Panc1 (cell line): ENCODE data around the gene ASMTL. TPM values are rescaled to one million over a fixed set of nuclear protein-coding genes. Genes with fewer than 3 reads are reported as not detected.
A peak's percentile ranks its signal among the peaks of the same experiment; 100 is the strongest.

ENCODE experiments used
- ATAC-seq: fragments of 200-7000 bp; cut with Tn5 transposase; 2 replicates; pipeline ENCODE4 v1.9.1; 2020; ENCODE audit warnings: mild to moderate bottlenecking, moderate library complexity
- BruUV-seq: library from RNA; stranded (reverse); fragments of 400-500 nt; replicated peaks from 2 replicates; lab custom pipeline; 2021; lab: Mats Ljungman, UMichigan
- CTCF ChIA-PET: fragments of 300-600 bp; sonication (Branson Sonifier 250); formaldehyde crosslinking; loops from one replicate; lab custom pipeline; 2022; ENCODE audit warnings: antibody characterized with exemption; lab: Charles Lee
- POLR2A ChIA-PET: fragments of 300-600 bp; sonication (Branson Sonifier 250); formaldehyde crosslinking; loops from one replicate; lab custom pipeline; 2022; ENCODE audit warnings: antibody characterized with exemption; lab: Charles Lee
- DNase-seq: peaks from one replicate; pipeline ENCODE4 v3.0.0-alpha.2; 2010; ENCODE audit warnings: low read depth, low spot score
- H3K27ac ChIP-seq: 2 replicates; pipeline ENCODE4 v1.5.1; 2011; ENCODE audit warnings: mild to moderate bottlenecking, low read length, inconsistent platforms
- H3K27me3 ChIP-seq: fragments of 200-500 bp; sonication (Bioruptor generic); 2 replicates; pipeline ENCODE4 v1.6.0; 2014; ENCODE audit warnings: low read length, inconsistent platforms; ENCODE audit not compliant: control insufficient read depth, insufficient read depth
- H3K36me3 ChIP-seq: fragments of 200-500 bp; sonication (Bioruptor generic); 2 replicates; pipeline ENCODE4 v1.5.1; 2014; ENCODE audit warnings: inconsistent platforms, mild to moderate bottlenecking, low read length, moderate library complexity; ENCODE audit not compliant: control insufficient read depth, insufficient read depth
- H3K4me1 ChIP-seq: 2 replicates; pipeline ENCODE4 v1.5.1; 2011; ENCODE audit warnings: inconsistent platforms, mild to moderate bottlenecking, low read length, moderate library complexity; ENCODE audit not compliant: control insufficient read depth, insufficient read depth
- H3K4me3 ChIP-seq, 2 experiments: 2 replicates each; pipeline ENCODE4 v1.5.1; 2011 to 2012; ENCODE audit warnings: low read depth in 2 of 2, low read length in 2 of 2, mild to moderate bottlenecking in 2 of 2, inconsistent platforms in 1 of 2, moderate library complexity in 1 of 2
- H3K9me3 ChIP-seq: fragments of 200-500 bp; sonication (Bioruptor generic); 2 replicates; pipeline ENCODE4 v1.5.1; 2014; ENCODE audit warnings: low read depth, mild to moderate bottlenecking, inconsistent platforms, low read length, moderate library complexity; ENCODE audit not compliant: control insufficient read depth, insufficient read depth
- POLR2AphosphoS5 ChIP-seq: IDR thresholded peaks from 2 replicates; pipeline ENCODE4 v1.6.1; 2012; ENCODE audit warnings: mild to moderate bottlenecking, low read depth, low read length, moderate library complexity
- SIN3A ChIP-seq: IDR thresholded peaks from 2 replicates; pipeline ENCODE4 v1.6.1; 2012; ENCODE audit warnings: low read depth, mild to moderate bottlenecking, low read length, moderate library complexity, borderline replicate concordance; ENCODE audit not compliant: insufficient read depth
- TCF7L2 ChIP-seq: IDR thresholded peaks from 2 replicates; pipeline ENCODE4 v1.6.1; 2011; ENCODE audit warnings: mild to moderate bottlenecking, low read depth, low read length, inconsistent platforms
- in situ Hi-C: cut with HindIII; loops from 2 replicates; pipeline ENCODE4 v1.10.0; 2016; ENCODE audit warnings: low sequenced_read_pairs, low pct_unique_long_range_greater_than_20kb
- intact Hi-C: fragments of 100-400 bp; cut with micrococcal nuclease; formaldehyde crosslinking; loops from one replicate; pipeline ENCODE4 v1.10.0; 2022; ENCODE audit not compliant: unreplicated experiment
- total RNA-seq: library from RNA; stranded (reverse); gene quantifications from one replicate; pipeline ENCODE4 v1.2.1, GENCODE V29; 2021; ENCODE audit not compliant: unreplicated experiment
- TF ChIP-seq, protein P1 (sequence below): fragments of 450-650 bp; IDR thresholded peaks from 2 replicates; pipeline ENCODE4 v1.5.1; 2017; ENCODE audit warnings: mild to moderate bottlenecking
- TF ChIP-seq, protein P2 (sequence below), 2 experiments: IDR thresholded peaks; 2 replicates each; pipeline ENCODE4 v1.6.1; 2011 to 2012; ENCODE audit warnings: low read depth in 2 of 2, control low read depth in 1 of 2, low read length in 1 of 2, mild to moderate bottlenecking in 1 of 2, moderate library complexity in 1 of 2; ENCODE audit not compliant: insufficient read depth in 1 of 2

The ASMTL gene
- total RNA-seq, 1 experiment from 2014 or later, result 16.5 TPM

DNA sequence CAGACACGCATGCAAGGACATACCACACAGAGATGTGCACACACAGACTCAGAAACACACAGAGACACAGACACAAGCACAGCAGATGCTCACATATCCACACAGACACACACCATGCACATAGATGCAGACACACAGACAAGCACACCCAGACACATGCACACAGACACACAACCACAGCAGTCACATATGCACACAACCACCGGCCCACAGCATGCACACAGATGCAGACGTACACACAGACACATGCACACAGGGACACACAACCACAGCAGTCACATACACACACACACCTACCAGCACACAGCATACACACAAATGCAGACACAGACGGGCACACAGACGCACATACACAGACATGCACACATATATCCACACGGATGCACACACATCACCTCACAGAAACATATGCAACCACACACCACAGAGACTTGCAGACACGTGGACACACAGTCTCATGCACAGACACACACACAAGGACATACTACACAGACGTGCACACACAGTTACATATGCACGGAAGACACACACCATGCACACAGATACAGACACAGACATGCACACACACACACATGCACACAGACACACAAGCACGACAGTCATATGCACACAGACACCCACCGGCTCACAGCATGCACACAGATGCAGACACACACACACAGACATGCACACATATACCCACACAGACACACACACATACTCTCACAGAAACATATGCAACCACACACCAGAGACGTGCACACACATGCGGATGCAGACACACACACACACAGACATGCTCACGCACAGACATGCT, 35.5 kb downstream of the ASMTL start:
- no peaks in the 10 kb centered on the region for H3K36me3 ChIP-seq
- no peak overlapping the region for H3K27ac ChIP-seq
- BruUV-seq, result no TSS peak
- H3K9me3 ChIP-seq, result no peaks in the 10 kb centered on the region
- ATAC-seq (no peak), DNase-seq (no peak)
- POLR2A ChIA-PET, result no interaction called here
- in situ Hi-C loops (no loop called here), intact Hi-C loops (no loop called here)
- CTCF ChIA-PET, result no interaction called here
- no peaks in the 10 kb centered on the region for H3K4me1 ChIP-seq
- H3K4me3 ChIP-seq, result no peak overlapping the region
- TF ChIP-seq POLR2AphosphoS5, result 0 out of 2 replicates have a peak, but pooled peaks have one; percentile 20
- TF ChIP-seq TCF7L2, result no peak
- H3K27me3 ChIP-seq, result no peaks in the 10 kb centered on the region

DNA sequence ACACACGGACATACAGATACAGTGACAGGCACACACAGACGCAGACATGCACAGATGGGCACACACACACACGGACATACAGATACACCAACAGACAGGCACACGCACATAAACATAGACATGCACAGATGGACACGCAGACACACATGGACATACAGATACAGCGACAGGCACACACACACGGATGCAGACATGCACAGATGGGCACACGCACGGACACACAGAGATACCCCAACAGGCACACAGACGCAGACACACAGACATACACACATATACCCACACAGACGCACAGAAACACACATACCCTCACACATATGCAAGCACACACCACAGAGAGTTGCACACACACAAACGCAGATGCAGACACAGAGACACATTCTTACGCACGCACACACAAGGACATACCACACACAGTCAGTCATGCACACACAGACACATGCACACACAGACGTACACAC, 36.4 kb downstream of the ASMTL start:
- DNase-seq (no peak), ATAC-seq (no peak)
- intact Hi-C loops (no loop called here), in situ Hi-C loops (no loop called here)
- Histone ChIP-seq H3K4me3 (no peak overlapping the region), H3K27ac (no peak overlapping the region), H3K27me3 (no peaks in the 10 kb centered on the region), H3K9me3 (no peaks in the 10 kb centered on the region), H3K4me1 (no peaks in the 10 kb centered on the region), H3K36me3 (no peaks in the 10 kb centered on the region)
- BruUV-seq, result no TSS peak
- ChIA-PET CTCF (no interaction called here), POLR2A (no interaction called here)
- TF ChIP-seq SIN3A (no peak), TCF7L2 (no peak), POLR2AphosphoS5 (no peak)
- TF ChIP-seq, protein P1, sequence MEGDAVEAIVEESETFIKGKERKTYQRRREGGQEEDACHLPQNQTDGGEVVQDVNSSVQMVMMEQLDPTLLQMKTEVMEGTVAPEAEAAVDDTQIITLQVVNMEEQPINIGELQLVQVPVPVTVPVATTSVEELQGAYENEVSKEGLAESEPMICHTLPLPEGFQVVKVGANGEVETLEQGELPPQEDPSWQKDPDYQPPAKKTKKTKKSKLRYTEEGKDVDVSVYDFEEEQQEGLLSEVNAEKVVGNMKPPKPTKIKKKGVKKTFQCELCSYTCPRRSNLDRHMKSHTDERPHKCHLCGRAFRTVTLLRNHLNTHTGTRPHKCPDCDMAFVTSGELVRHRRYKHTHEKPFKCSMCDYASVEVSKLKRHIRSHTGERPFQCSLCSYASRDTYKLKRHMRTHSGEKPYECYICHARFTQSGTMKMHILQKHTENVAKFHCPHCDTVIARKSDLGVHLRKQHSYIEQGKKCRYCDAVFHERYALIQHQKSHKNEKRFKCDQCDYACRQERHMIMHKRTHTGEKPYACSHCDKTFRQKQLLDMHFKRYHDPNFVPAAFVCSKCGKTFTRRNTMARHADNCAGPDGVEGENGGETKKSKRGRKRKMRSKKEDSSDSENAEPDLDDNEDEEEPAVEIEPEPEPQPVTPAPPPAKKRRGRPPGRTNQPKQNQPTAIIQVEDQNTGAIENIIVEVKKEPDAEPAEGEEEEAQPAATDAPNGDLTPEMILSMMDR, result no peak
- TF ChIP-seq, protein P2, sequence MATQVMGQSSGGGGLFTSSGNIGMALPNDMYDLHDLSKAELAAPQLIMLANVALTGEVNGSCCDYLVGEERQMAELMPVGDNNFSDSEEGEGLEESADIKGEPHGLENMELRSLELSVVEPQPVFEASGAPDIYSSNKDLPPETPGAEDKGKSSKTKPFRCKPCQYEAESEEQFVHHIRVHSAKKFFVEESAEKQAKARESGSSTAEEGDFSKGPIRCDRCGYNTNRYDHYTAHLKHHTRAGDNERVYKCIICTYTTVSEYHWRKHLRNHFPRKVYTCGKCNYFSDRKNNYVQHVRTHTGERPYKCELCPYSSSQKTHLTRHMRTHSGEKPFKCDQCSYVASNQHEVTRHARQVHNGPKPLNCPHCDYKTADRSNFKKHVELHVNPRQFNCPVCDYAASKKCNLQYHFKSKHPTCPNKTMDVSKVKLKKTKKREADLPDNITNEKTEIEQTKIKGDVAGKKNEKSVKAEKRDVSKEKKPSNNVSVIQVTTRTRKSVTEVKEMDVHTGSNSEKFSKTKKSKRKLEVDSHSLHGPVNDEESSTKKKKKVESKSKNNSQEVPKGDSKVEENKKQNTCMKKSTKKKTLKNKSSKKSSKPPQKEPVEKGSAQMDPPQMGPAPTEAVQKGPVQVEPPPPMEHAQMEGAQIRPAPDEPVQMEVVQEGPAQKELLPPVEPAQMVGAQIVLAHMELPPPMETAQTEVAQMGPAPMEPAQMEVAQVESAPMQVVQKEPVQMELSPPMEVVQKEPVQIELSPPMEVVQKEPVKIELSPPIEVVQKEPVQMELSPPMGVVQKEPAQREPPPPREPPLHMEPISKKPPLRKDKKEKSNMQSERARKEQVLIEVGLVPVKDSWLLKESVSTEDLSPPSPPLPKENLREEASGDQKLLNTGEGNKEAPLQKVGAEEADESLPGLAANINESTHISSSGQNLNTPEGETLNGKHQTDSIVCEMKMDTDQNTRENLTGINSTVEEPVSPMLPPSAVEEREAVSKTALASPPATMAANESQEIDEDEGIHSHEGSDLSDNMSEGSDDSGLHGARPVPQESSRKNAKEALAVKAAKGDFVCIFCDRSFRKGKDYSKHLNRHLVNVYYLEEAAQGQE (IDR thresholded peaks at IDR 0.05; ENCODE audit: insufficient read depth in 1 of 2, low read depth in 2 of 2, low read length in 1 of 2), result no peak

DNA sequence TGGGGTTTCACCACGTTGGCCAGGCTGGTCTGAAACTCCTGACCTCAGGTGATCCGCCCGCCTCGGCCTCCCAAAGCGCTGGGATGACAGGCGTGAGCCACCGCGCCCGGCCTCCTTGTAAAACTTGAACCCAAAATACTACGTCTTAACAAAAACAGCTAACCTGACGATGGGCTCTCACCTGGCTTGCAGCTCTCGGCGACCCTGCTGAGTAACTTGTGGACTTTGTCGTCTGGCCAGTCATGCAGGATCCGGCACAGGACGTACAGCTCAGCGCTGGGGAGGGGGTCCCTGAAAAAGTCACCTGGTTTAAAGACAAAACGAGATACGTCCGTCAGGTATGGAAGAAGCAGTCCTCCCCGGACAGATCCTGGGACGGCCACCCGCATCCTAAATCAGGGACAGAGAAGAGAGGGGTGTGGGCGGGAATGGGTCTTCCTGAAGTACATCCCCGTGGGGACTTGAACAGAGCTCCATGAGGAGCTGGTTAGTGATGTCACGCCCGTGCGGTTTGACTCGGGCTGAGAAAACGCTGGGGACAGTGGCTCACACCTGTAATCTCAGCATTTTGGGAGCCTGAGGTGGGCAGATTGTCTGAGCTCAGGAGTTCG, 40.1 kb downstream of the ASMTL start:
- H3K9me3 ChIP-seq, result no peaks in the 10 kb centered on the region
- H3K4me3 ChIP-seq, result no peak overlapping the region
- DNase-seq (no peak), ATAC-seq (no peak)
- H3K27ac ChIP-seq, result no peak overlapping the region
- TF ChIP-seq POLR2AphosphoS5, result no peak
- no peak for TF ChIP-seq TCF7L2
- TF ChIP-seq, protein P2 (IDR thresholded peaks at IDR 0.05; ENCODE audit: insufficient read depth in 1 of 2, low read depth in 2 of 2, low read length in 1 of 2), result no peak
- POLR2A ChIA-PET, result no interaction called here
- in situ Hi-C loops (no loop called here), intact Hi-C loops (no loop called here)
- H3K4me1 ChIP-seq, result no peaks in the 10 kb centered on the region
- H3K27me3 ChIP-seq, result no peaks in the 10 kb centered on the region
- H3K36me3 ChIP-seq, result no peaks in the 10 kb centered on the region
- BruUV-seq, result no TSS peak
- CTCF ChIA-PET, result no interaction called here
